Activated CD4-positive, alpha-beta T cell treated with anti-CD3 and anti-CD28 coated beads, Interleukin-2, amount 50 U/mL, for 1 hour (primary cell): Measurements from ENCODE around the gene MAML2.
A peak's percentile ranks its signal among the peaks of the same experiment; 100 is the strongest.

ENCODE experiments used
- DNase-seq: peaks from one replicate; pipeline ENCODE4 v3.0.0-alpha.2; 2020

The MAML2 gene

GRCh38 chr11:96057502-96057901 is 285.5 kb downstream of the MAML2 start:
- no peak for DNase-seq

DNA sequence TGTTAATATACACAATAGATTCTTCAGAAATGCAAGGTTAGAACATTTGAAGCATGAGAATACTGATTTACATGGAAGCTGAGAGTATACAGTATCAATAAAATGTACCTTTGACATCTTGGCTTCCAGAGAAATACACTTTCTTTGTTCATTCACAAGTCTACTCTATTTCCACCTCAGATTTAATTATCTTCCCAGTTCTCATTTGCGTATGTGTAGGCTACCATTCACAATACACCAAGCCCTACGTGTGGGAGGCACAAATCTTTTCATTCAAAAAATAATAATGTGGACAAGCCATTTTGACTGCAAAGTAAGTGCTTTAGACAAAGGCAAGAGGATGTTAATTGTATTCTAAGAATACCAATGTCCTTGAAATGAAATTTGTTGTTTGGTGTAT is 286.4 kb downstream of the MAML2 start:
- DNase-seq: no peak

DNA sequence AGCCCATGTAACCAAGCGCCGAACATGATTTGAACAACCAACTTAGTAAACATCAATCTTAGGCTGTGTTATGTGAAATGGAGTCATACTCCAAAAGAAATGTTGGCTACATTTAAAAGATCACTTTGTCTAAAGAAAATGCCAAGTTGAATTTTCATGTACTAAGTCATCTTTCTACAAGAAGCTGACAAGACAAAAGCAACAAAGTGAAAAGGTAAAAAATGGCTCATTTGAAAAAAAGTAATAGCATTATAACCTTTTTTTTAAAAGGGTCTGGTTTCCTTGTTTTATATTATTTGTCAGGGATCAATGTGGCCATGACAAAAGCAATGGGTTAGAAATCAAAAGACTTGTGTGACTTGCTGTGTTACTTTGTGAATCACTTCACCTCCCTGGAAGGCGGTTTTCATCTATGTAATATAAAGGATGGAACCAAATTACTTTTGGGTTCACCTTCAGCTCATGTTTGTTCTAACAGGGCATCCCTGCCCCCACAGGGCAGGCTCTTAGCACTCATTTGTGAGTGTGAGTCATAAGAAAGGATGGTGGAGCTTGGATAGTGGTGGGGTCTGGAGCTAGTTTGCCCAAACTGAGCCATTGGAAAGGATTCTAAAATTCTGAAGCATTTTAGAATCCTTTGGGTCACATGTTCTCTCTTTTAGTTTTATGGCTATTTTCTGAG is 287.1 kb downstream of the MAML2 start:
- peak; percentile 32 for DNase-seq

GRCh38 chr11:96054870-96055705 is 287.9 kb downstream of the MAML2 start:
- no peak for DNase-seq

GRCh38 chr11:96052921-96053651 is 289.9 kb downstream of the MAML2 start:
- no peak for DNase-seq

- DNase-seq: no peak
Measured at GRCh38 chr11:96051820-96052219, 291.2 kb downstream of the MAML2 start.

DNA sequence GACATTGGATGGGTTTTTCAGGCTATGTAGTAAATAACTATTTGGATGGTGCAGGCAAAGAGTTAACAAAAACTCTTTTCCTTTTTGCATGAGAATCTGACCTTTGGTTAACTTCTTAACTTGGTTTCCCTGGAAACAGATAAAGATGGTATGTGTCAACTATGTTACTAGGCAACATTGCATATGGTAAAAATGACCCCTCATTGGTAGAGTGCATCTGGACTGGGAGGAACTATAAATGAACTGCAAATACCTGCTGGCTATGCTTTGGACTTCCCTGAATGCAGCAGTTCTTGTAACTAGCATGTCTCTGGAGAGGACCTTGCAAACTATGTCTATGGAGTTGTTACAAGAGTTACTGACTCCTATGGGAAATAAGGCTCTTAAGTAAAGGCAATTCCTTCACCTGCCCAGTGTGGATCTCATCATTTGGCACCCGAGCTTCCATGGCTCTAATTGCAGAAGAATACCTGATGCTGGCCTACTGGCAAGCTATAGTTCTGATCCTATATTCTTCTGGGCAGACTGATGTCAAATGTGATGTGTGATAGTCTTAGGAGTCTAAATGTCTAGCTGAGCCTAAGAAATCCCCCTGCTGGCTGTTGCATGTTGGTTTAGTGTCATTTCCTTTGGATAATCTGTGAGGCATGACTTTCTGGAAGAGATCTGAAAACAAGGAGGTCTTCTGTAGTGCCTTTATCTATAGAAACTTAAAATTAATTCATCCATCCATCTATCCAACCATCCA is 292.4 kb downstream of the MAML2 start:
- no peak for DNase-seq

DNA sequence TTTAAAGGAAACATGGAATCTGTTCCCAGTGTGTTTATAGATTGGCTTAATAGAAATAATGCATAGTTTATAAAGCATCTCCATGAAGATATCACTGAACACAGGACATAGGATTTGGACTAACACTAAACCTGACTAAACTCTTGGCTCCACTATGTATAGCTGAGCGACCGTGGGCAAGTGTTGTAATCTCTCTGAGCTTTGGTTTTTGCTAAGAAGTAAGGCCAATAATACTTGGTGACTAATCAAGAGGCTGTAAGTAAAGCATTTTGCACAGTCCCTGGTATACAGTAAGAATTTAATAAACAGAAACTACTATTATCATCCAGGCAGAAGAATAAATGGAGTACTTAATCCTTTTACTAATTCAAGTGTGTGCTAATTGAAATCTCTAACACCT is 293.6 kb downstream of the MAML2 start:
- DNase-seq: no peak

DNA sequence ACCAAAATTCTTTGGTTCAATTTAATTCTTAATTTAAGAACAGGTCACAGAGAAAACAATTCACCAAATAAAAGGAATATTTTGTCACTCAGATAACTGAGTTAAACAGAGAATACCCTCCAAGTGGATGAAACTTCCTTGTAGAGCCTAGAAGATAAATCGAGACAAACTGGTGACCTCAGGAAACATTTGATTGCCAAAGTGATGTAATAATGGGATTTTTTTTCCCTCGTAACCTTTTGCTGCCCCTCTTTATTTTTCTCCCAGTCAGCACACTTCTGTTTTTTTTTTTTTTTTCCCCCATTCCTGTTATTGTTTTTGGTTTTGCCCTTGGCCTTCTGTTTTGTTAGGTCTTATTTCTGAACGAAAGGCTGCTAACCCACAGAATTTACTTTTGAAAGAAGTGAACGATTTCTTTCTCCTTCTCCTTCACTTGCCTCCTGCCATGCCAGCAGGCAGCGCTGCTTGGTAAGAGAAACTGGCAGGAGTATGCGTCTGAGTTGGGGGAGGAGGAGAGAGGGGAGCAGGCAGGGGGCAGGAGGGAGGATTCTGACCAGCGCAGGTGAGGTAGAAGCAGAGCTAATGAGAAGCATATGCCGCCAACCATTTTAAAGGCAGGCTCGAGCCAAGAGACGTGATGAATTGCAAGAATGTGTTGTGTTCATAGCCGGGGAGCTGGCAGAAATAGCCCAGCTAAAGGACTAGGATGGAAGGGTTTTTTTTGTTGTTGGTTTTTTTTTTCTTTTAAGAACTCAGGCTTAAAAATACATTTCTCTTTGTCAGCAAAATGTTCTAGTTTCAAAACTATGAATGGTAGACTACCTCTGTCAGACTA is 297.2 kb downstream of the MAML2 start:
- DNase-seq: no peak

- no peak for DNase-seq
Measured at GRCh38 chr11:96044747-96045146, 298.2 kb downstream of the MAML2 start.

GRCh38 chr11:96044311-96044710 is 298.7 kb downstream of the MAML2 start:
- no peak for DNase-seq

GRCh38 chr11:96043291-96043690 is 299.7 kb downstream of the MAML2 start:
- DNase-seq: no peak

GRCh38 chr11:96038046-96038445 is 304.9 kb downstream of the MAML2 start:
- no peak for DNase-seq

DNA sequence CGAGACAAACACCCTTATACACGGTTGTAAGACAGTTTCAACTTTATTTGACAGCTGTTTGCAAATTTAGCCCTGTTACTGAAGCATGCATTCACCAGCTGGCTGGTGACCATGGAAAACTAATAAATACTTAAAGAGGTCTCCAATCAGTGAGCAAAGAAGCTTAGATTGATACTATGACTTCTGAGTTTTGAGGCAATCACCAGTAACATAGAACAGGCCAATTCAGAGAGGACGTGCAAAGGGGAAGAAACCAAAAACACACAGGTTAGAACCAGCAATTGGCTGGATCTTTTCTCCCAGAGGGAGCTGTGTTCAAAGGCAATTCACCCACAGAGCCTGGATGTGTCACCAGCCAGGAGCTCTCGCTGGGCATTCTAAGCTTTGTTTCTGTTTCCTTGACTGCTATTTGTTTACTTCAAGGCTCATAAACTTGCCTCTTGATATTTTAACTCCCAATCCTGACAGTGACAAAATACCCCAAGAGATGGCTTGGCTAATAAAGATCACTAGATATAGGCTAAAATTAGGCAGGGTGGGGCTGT is 305.5 kb downstream of the MAML2 start:
- DNase-seq: no peak

GRCh38 chr11:96036863-96037262 is 306.1 kb downstream of the MAML2 start:
- DNase-seq: no peak

GRCh38 chr11:96035740-96036078 is 307.3 kb downstream of the MAML2 start:
- DNase-seq: no peak

- DNase-seq: no peak
Measured at GRCh38 chr11:96035031-96035739, 307.8 kb downstream of the MAML2 start.

GRCh38 chr11:96033599-96033998 is 309.4 kb downstream of the MAML2 start:
- DNase-seq: no peak

GRCh38 chr11:96033095-96033494 is 309.9 kb downstream of the MAML2 start:
- DNase-seq: no peak

DNA sequence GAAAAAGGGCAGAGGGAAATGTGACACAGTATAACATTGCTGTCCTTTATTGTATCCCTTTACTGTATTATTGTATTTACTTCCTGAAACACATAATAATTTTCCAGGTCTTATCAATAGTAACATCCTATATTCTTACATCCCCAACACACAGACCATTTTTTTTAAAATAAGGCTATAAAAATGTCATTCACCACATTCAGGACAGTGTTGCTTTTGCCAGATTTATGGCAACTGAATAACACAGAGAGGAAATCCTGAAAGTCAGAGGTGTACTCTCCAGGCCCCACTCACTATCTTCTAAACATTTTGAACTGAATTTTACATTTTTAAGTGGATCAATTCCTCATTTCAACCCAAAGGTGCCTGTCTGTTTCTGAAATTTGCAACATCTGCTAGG is 314.2 kb downstream of the MAML2 start:
- no peak for DNase-seq

- no peak for DNase-seq
Measured at GRCh38 chr11:96027021-96027420, 316.0 kb downstream of the MAML2 start.
